ENCODE results near the gene NSMCE3.

NSMCE3 gene

GRCh38 chr15:29269485-29270168 is at the start of gene NSMCE3:
TSS of gene NSMCE3 (minus strand) at chr15:29269822. CDS start at chr15:29269705, 117 bp downstream.
- no peak for FAIRE-seq

- no peak for FAIRE-seq
These were observed 46.8 kb upstream of the NSMCE3 start for GRCh38 chr15:29316422-29316821.

GRCh38 chr15:29312387-29312786 is 42.8 kb upstream of the NSMCE3 start:
- FAIRE-seq, result no peak

- no peak for FAIRE-seq
These were observed 42.1 kb upstream of the NSMCE3 start for GRCh38 chr15:29311696-29312095.

- FAIRE-seq, result no peak
These were observed 39.5 kb upstream of the NSMCE3 start for GRCh38 chr15:29309139-29309538.

GRCh38 chr15:29308299-29308698 is 38.7 kb upstream of the NSMCE3 start:
- no peak for FAIRE-seq

- no peak for FAIRE-seq
These were observed 35.9 kb upstream of the NSMCE3 start for GRCh38 chr15:29305556-29305955.

- FAIRE-seq, result no peak
These were observed 33.2 kb upstream of the NSMCE3 start for GRCh38 chr15:29302871-29303270.

GRCh38 chr15:29299784-29300183 is 30.2 kb upstream of the NSMCE3 start:
- FAIRE-seq, result no peak

- FAIRE-seq, result no peak
These were observed 29.7 kb upstream of the NSMCE3 start for GRCh38 chr15:29299331-29299730.

- no peak for FAIRE-seq
These were observed 25.2 kb upstream of the NSMCE3 start for GRCh38 chr15:29294732-29295325.

- FAIRE-seq, result no peak
These were observed 21.6 kb upstream of the NSMCE3 start for GRCh38 chr15:29291067-29291845.

- no peak for FAIRE-seq
These were observed 19.6 kb upstream of the NSMCE3 start for GRCh38 chr15:29289173-29289572.

- no peak for FAIRE-seq
These were observed 15.8 kb upstream of the NSMCE3 start for GRCh38 chr15:29285386-29285785.

GRCh38 chr15:29283381-29283780 is 13.8 kb upstream of the NSMCE3 start:
- no peak for FAIRE-seq

- FAIRE-seq, result no peak
These were observed 10.9 kb upstream of the NSMCE3 start for GRCh38 chr15:29280514-29280913.

GRCh38 chr15:29278436-29279105 is 8.9 kb upstream of the NSMCE3 start:
- no peak for FAIRE-seq

GRCh38 chr15:29276366-29276765 is 6.7 kb upstream of the NSMCE3 start:
- no peak for FAIRE-seq

GRCh38 chr15:29275855-29276254 is 6.2 kb upstream of the NSMCE3 start:
- no peak for FAIRE-seq

GRCh38 chr15:29274946-29275345 is 5.3 kb upstream of the NSMCE3 start:
- FAIRE-seq, result no peak

GRCh38 chr15:29272219-29272618 is 2.6 kb upstream of the NSMCE3 start:
- no peak for FAIRE-seq

GRCh38 chr15:29270976-29271375 is 1.4 kb upstream of the NSMCE3 start:
- FAIRE-seq, result no peak

- no peak for FAIRE-seq
These were observed 740 bp upstream of the NSMCE3 start for GRCh38 chr15:29270169-29270955.
